Putamen (tissue), 1 donor: ENCODE measurements around the gene GTF2H4.
"Not testable (repeated sequence)": the region's sequence is repeated elsewhere in the genome, so short reads cannot be mapped to it uniquely, and the experiment has no call there.

ENCODE experiments used
- DNase-seq: peaks from one replicate; pipeline ENCODE4 v3.0.0-alpha.2; 2016; ENCODE audit warnings: low spot score

Gene GTF2H4

DNA sequence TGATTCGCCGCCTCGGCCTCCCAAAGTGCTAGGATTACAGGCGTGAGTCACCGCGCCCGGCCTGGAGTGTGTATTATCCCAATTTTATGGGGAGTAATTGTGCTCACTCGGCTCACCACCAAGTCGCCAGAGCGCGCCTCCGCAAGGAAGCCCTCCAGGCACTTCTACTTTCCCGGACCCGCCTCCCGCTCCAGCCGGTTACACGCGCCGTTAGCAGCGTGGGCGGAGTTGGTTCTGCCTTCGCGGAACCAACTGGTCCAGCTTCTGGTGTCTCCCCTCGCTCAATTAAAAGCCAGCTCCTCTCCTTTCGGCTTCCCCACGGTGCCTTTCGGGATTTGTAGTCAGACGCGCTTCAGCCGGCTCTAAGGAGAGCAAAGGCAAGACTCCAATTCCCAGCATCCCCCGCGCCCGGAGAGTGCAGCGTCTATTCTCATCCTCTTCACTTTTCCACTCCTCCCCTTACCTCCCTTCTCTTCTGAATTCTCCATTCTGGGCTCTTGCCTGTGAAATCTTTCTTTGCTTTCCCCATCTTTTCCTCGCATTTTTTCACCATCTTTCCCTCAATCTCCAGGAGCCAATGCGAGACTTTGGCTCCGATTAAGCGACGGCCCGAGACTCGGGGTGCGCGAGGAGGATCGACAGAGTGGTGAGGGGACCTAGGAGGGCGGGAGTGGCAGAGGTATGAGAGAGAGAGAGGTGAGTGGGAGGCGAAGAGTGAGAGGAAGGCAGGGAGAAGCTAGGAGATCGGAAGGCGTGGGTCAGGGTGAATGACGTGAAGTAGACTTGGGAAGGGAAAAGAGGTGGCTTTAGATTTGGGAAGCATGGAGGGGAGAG is at the start of gene GTF2H4:
GTF2H4 (plus strand) TSS at position 450 of the 834 bp plus-strand sequence.
- DNase-seq = peak; percentile 99

DNA sequence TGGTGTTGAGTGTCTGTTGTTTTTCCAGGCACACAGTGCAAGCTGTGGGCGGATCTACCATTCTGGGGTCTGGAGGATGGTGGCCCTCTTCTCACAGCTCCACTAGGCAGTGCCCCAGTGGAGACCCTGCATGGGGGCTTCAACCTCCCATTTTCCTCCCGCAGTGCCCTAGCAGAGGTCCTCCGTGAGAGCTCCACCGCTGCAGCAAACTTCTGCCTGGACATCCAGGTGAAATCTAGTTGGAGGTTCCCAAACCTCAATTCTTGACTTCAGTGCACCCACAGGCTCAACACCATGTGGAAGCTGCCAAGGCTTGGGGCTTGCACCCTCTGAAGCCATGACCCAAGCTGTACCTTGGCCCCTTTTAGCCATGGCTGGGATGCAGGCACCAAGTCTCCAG is 48.3 kb upstream of the GTF2H4 start:
- DNase-seq = not testable (repeated sequence)

DNA sequence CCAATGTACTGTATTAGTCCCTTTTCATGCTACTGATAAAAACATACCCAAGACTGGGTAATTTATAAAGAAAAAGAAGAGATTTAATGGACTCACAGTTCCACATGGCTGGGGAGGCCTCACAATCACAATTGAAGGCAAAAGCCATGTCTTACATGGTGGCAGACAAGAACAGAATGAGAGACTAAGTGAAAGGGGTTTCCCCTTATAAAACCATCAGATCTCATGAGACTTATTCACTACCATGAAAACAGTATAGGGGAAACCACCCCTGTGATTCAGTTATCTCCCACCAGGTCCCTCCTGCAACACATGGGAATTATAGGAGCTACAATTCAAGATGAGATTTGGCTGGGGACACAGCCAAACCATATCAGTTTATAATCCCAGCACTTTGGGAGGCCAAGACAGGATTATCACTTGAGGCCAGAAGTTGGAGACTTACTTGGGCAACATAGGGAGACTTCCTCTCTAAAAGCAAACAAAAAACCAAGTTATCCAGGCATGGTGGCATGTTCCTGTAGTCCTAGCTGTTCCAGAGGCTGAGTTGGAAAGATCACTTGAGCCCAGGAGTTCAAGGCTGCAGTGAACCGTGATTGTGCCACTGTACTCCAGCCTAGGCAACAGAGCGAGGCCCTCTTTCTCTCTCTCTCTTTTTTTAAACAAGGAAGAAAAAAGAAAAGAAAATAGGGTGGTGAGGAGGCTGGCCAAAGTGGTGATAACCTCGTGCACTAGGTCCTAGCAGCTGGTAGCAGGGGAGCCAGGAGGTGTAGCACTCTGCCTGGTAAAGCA is 46.6 kb upstream of the GTF2H4 start:
- DNase-seq = no peak

DNA sequence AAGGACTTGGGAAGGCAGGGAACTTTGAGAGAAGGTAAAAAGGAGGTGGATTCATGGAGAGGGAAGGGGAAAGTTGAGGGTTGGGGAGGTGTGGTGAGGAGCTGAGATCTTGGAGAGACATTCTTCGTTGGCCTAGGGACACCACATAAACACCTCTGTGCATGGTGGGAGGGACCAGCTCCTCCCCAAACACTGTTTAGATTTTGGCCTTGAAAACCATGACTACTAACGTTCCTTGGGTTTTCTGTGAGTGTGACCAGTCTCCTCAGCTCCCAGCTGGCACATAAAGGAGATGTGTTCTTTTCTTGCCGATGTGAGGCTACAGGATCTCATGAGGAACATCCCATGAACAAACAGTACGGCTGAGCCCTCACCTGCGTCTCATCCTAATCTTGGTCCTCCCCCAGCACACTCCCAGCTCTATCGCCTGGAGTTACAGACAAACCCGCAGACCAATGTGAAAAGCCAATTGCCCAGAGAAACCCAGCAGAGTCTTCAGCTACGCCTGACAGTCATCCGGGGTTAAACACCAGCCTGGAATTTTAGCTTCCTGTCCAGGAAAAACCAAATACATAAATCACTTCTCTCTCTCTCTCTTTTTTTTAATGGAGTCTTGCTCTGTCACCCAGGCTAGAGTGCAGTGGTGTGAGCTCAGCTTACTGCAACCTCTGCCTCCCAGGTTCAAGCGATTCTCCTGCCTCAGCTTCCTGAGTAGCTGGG is 45.7 kb upstream of the GTF2H4 start:
- no peak for DNase-seq

GRCh38 chr6:30864325-30864724 is 43.7 kb upstream of the GTF2H4 start:
- DNase-seq = no peak

GRCh38 chr6:30869241-30869749 is 38.7 kb upstream of the GTF2H4 start:
- DNase-seq = not testable (repeated sequence)

- DNase-seq = no peak
Measured at GRCh38 chr6:30870546-30870945, 37.5 kb upstream of the GTF2H4 start.

DNA sequence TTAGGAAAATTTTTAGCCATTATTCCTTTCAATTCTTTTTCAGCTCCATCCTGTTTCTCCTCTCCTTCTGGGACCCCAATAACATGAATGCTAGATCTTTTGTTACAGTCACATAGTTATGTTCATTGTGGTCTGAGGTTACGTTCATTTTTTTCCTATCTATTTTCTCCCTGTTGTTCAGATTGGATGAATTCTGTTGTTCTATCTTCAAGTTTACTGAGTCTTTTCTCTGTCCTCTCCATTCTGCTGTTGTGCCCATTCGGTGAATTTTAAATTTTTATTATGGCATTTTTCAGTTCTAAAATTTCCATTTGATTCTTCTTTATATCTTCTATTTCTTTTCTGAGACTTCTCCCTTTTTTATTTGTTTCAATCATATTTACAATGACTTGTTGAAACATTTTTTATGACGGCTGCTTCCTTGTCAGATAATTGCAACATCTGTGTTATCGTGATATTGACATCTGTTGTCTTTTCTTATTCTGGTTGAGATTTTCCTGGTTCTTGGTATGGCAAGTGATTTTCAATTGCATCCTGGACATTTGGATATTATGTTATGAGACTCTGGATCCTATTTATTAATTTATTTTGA is 36.3 kb upstream of the GTF2H4 start:
- DNase-seq = no peak

- DNase-seq = no peak
Measured at GRCh38 chr6:30873137-30873640, 34.8 kb upstream of the GTF2H4 start.

- not testable (repeated sequence) for DNase-seq
Measured at GRCh38 chr6:30873795-30874194, 34.2 kb upstream of the GTF2H4 start.

GRCh38 chr6:30875244-30876038 is 32.6 kb upstream of the GTF2H4 start:
- no peak for DNase-seq

- DNase-seq = no peak
Measured at GRCh38 chr6:30876039-30876730, 31.8 kb upstream of the GTF2H4 start.

GRCh38 chr6:30877419-30878262 is 30.4 kb upstream of the GTF2H4 start:
- DNase-seq = peak; percentile 86

DNA sequence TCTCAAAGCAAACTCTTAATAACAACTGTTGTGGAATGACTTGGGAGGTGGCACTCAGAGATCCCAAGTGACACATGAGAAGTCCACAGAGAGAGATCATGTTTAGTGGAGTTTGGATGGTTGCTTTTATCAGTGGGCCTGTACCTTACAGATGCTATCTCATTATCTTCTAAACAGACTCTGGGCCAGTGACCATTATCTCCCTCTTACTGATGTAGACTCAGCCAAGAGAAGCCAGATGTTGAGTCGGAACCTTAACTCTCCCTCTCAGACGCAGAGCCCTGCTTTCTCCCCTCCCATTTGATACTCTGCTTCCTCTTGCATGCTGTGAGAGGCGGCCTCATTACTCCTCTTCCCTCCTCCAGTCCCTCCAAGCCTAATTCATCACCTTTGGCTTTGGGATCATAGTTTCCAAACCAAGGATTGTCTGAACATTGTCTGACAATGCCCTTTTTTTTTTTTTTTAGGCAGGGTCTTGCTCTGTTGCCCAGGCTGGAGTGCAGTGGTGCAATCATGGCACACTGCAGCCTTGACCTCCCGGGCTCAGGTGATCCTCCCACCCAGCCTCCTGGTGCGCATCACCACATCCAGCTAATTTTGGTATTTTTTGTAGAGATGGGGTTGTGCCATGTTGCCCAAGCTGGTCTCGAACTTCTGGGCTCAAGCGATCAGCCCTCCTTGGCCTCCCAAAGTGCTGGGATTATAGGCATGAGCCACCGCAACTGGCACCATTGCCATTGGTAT is 28.2 kb upstream of the GTF2H4 start:
- no peak for DNase-seq

DNA sequence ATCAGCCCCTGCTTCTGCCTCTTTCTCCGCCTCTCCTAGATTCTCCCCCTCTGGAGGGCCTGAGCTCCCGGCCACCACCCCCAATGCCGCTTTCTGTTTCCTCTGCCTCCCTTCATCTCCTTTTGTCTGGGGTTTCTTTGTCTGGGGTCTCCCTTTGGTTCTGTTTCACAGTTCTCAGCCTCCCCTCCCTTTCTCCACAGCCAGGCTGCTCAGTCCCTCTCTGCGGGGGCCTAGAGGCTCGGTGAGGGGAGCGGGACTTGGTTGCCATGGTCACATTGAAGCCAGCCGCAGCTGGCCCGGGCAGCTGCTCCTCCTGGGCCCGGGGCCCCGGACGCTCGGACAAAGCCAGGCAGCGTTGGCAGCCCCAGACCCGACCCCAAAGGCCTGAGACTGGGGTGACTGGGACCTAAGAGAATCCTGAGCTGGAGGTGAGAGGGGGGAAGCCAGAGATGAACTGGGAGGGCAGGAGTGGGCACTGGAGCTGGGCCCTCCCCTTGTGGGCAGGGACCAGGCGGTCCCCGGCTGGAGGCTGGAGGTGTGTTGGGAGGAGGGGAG is 27.2 kb upstream of the GTF2H4 start:
- peak; percentile 67 for DNase-seq

DNA sequence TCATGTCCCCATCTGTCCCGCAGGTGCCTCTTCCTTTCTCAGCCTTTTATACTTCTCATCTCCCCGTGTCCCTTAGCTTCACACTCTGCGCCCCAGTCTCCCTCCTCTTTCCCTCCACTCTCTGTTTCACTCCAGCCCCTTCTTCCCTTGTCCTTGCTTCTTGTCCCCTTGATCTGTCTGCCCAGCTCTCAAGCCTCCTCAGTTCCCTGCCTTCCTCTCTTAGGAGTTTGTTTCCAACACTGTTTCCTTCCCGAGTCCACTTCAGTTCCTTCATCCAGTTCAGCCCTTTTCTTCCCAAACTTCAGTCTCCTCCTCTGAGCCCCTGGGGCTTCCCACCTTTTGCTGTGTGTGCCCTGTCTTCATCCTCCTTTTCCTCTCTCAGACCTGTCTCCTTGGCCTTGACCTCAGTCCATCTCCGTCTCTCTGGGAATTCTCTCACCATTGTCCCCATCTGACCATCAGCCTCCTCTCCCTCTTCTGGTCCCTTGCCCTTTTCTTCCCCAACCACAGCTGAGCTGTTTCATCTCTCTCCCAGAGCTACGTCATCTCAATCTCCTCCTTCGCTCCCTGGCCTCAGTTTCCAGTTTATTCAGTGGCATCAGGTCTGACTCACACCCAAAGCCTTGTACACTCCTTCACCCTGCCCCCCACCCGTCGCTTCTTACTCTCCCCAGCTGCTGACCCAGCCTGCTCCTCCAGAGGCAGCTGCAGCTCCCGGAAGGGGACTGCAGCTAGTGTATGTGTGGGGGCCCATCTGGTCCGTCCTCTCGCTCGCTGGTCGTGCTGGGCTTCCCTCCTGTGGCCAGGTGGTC is 26.4 kb upstream of the GTF2H4 start:
- DNase-seq = no peak

- DNase-seq = no peak
Measured at GRCh38 chr6:30882204-30882758, 25.7 kb upstream of the GTF2H4 start.
